K562 (cell line): ENCODE data around the gene TM4SF20.

Experiments
- TAL1 ChIP-seq: fragments of 450-650 bp; IDR thresholded peaks from 2 replicates; pipeline ENCODE4 v1.6.1; 2016; ENCODE audit warnings: mild to moderate bottlenecking
- TF ChIP-seq, protein P1 (sequence below), 3 experiments: IDR thresholded peaks in 2 of 3; conservative IDR thresholded peaks in 1 of 3; 2 replicates each; pipeline ENCODE4 v1.5.1; 2011 to 2012; ENCODE audit warnings: low read length in 3 of 3, mild to moderate bottlenecking in 3 of 3, control low read depth in 2 of 3, improper control_type of control experiment in 1 of 3, inconsistent platforms in 1 of 3, low read depth in 1 of 3, mixed read lengths in 1 of 3, moderate library complexity in 1 of 3; ENCODE audit not compliant: insufficient read depth in 2 of 3

DNA sequence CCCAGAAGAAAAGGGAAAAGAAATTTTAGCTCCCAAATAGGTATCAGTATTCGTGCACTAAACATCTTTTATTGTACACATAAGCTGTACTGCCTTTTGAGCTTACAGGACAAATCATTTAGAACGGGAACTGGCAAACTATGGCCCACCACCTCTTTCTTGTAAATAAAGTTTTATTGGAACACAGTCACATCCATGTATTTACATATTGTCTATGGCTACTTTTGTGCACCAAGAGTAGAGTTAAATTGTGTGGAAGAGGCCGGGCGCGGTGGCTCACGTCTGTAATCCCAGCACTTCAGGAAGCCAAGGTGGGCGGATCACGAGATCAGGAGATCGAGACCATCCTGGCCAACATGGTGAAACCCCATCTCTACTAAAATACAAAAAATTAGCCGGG is 5.7 kb downstream of the TM4SF20 start:
- TF ChIP-seq TAL1 = no peak
- TF ChIP-seq, protein P1, sequence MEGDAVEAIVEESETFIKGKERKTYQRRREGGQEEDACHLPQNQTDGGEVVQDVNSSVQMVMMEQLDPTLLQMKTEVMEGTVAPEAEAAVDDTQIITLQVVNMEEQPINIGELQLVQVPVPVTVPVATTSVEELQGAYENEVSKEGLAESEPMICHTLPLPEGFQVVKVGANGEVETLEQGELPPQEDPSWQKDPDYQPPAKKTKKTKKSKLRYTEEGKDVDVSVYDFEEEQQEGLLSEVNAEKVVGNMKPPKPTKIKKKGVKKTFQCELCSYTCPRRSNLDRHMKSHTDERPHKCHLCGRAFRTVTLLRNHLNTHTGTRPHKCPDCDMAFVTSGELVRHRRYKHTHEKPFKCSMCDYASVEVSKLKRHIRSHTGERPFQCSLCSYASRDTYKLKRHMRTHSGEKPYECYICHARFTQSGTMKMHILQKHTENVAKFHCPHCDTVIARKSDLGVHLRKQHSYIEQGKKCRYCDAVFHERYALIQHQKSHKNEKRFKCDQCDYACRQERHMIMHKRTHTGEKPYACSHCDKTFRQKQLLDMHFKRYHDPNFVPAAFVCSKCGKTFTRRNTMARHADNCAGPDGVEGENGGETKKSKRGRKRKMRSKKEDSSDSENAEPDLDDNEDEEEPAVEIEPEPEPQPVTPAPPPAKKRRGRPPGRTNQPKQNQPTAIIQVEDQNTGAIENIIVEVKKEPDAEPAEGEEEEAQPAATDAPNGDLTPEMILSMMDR (IDR thresholded peaks at IDR 0.05 in 2 of 3, conservative IDR thresholded peaks at IDR 0.05 in 1 of 3; ENCODE audit: insufficient read depth in 2 of 3, low read depth in 1 of 3, low read length in 3 of 3) = no peak
